Stimulated activated CD4-positive, alpha-beta T cell treated with anti-CD3 and anti-CD28 coated beads, Interleukin-4, amount 100 ng/mL, for 24 hours (primary cell): ENCODE measurements around the gene ANKRD36C.
A peak's percentile ranks its signal among the peaks of the same experiment; 100 is the strongest.
"Not testable (repeated sequence)": the region's sequence is repeated elsewhere in the genome, so short reads cannot be mapped to it uniquely, and the experiment has no call there.

Experiments
- DNase-seq: peaks from one replicate; pipeline ENCODE4 v3.0.0-alpha.2; 2020

Gene ANKRD36C

GRCh38 chr2:95991351-95992094 lies at the start of gene ANKRD36C:
Gene ANKRD36C, minus strand, starts transcription at chr2:95991824. Its CDS starts 116 bp downstream, at chr2:95991708.
- DNase-seq, result peak; percentile 15

GRCh38 chr2:96035554-96035953 lies 43.9 kb upstream of the ANKRD36C start:
- not testable (repeated sequence) for DNase-seq

GRCh38 chr2:96034792-96035191 lies 43.2 kb upstream of the ANKRD36C start, which contains the start of gene GPAT2:
Gene GPAT2, minus strand, starts transcription at chr2:96034916. Its CDS starts 2,557 bp downstream, at chr2:96032359.
- DNase-seq, result not testable (repeated sequence)

- DNase-seq, result not testable (repeated sequence)
These were observed 42.4 kb upstream of the ANKRD36C start for GRCh38 chr2:96033997-96034396.

GRCh38 chr2:96027725-96028325 lies 36.2 kb upstream of the ANKRD36C start:
- not testable (repeated sequence) for DNase-seq

- DNase-seq, result not testable (repeated sequence)
These were observed 34.1 kb upstream of the ANKRD36C start for GRCh38 chr2:96025755-96026154.

GRCh38 chr2:96025194-96025492 lies 33.5 kb upstream of the ANKRD36C start:
- no peak for DNase-seq

GRCh38 chr2:96024336-96025193 lies 32.9 kb upstream of the ANKRD36C start:
- no peak for DNase-seq

GRCh38 chr2:96023701-96024100 lies 32.1 kb upstream of the ANKRD36C start:
- not testable (repeated sequence) for DNase-seq

GRCh38 chr2:96022701-96023447 lies 31.2 kb upstream of the ANKRD36C start:
- DNase-seq, result peak; percentile 75

- not testable (repeated sequence) for DNase-seq
These were observed 30.5 kb upstream of the ANKRD36C start for GRCh38 chr2:96022126-96022525.

- DNase-seq, result not testable (repeated sequence)
These were observed 29.5 kb upstream of the ANKRD36C start for GRCh38 chr2:96021142-96021541.

GRCh38 chr2:96019909-96020590 lies 28.4 kb upstream of the ANKRD36C start:
- not testable (repeated sequence) for DNase-seq

- DNase-seq, result not testable (repeated sequence)
These were observed 24.7 kb upstream of the ANKRD36C start for GRCh38 chr2:96016321-96016720.

GRCh38 chr2:96012792-96013264 lies 21.2 kb upstream of the ANKRD36C start:
- DNase-seq, result not testable (repeated sequence)

GRCh38 chr2:96012086-96012791 lies 20.6 kb upstream of the ANKRD36C start:
- not testable (repeated sequence) for DNase-seq

- peak; percentile 23 for DNase-seq
These were observed 19.5 kb upstream of the ANKRD36C start for GRCh38 chr2:96011129-96011455.

GRCh38 chr2:96010320-96011128 lies 18.9 kb upstream of the ANKRD36C start:
- DNase-seq, result peak; percentile 95

GRCh38 chr2:96009833-96010232 lies 18.2 kb upstream of the ANKRD36C start:
- not testable (repeated sequence) for DNase-seq

GRCh38 chr2:96008051-96008450 lies 16.4 kb upstream of the ANKRD36C start:
- DNase-seq, result not testable (repeated sequence)
